GM12891 (cell line): Measurements from ENCODE around the gene TSPAN12.

Source experiments
- POLR2A ChIP-seq: IDR thresholded peaks from 2 replicates; pipeline ENCODE4 v1.6.1; 2011; ENCODE audit warnings: low read depth, low read length, control low read depth
- POLR2AphosphoS5 ChIP-seq: IDR thresholded peaks from 2 replicates; pipeline ENCODE4 v1.6.1; 2011; ENCODE audit warnings: low read depth, low read length, control low read depth
- POU2F2 ChIP-seq: IDR thresholded peaks from 2 replicates; pipeline ENCODE4 v1.6.1; 2011; ENCODE audit warnings: low read depth, mild to moderate bottlenecking, control low read depth, low read length, moderate library complexity
- TAF1 ChIP-seq: IDR thresholded peaks from 2 replicates; pipeline ENCODE4 v1.6.1; 2011; ENCODE audit warnings: low read depth, low read length, control low read depth

GRCh38 chr7:120856621-120857352 is 1.2 kb downstream of the TSPAN12 start:
- TF ChIP-seq TAF1 (0 out of 2 replicates have a peak, but pooled peaks have one; percentile 14), POU2F2 (peak; percentile 56; the same call in 1 of the 2 replicates), POLR2A (no peak), POLR2AphosphoS5 (no peak)
